ENCODE data around the gene CCT3. TPM values are rescaled to one million over a fixed set of nuclear protein-coding genes. Genes with fewer than 3 reads are reported as not detected.

The CCT3 gene
- total and polyA plus RNA-seq, 2 experiments from 2014 or later: 405 to 618 TPM

- TF ChIP-seq ZNF462 (CRISPR knock-in tag; IDR thresholded peaks at IDR 0.05) (no peak), JUNB (IDR thresholded peaks at IDR 0.05; ENCODE audit: unreplicated experiment) (no peak)
Measured at GRCh38 chr1:156337888-156338179, 258 bp downstream of the CCT3 start (continued).

- peak overlapping the region; percentile 98 for H3K27ac Mint-ChIP-seq
- H3K27me3 ChIP-seq (ENCODE audit: insufficient read depth): no peaks in the 10 kb centered on the region
- peaks cover 13% of the 10 kb centered on the region for H3K4me1 Mint-ChIP-seq
- H3K79me2 ChIP-seq (replicated peaks; ENCODE audit: insufficient read depth): peaks cover 57% of the 10 kb centered on the region
- peak overlapping the region; percentile 95 for H3K4me3 ChIP-seq
- H2AFZ ChIP-seq: 0 out of 2 replicates have a peak overlapping the region, but pooled peaks have one; percentile 54
- peaks cover 33% of the 10 kb centered on the region for H3K36me3 ChIP-seq (ENCODE audit: insufficient read depth)
- peaks cover 9% of the 10 kb centered on the region for H3K4me1 ChIP-seq (ENCODE audit: insufficient read depth)
- H3K4me3 Mint-ChIP-seq: peak overlapping the region; percentile 100
- DNase-seq (ENCODE audit: low spot score) (no peak), ATAC-seq (no peak)
- H4K20me1 ChIP-seq (replicated peaks; ENCODE audit: insufficient read depth): peaks cover 38% of the 10 kb centered on the region
- peak overlapping the region; percentile 85 for H3K4me2 ChIP-seq
- peaks cover 6% of the 10 kb centered on the region; the same call in 1 of the 3 replicates for H3K9me3 Mint-ChIP-seq
- peak overlapping the region; percentile 72; the same call in 1 of the 2 replicates for H3K27ac ChIP-seq (ENCODE audit: low read depth)
- peaks cover 10% of the 10 kb centered on the region for H3K27me3 Mint-ChIP-seq (ENCODE audit: insufficient read depth, low read depth, poor library complexity)
- H3F3A ChIP-seq (replicated peaks; ENCODE audit: low read depth): peaks cover 24% of the 10 kb centered on the region
- no peaks in the 10 kb centered on the region for H3K9me2 ChIP-seq (ENCODE audit: insufficient read depth)
- H3K36me3 Mint-ChIP-seq (ENCODE audit: low read depth): peaks cover 58% of the 10 kb centered on the region
- TF ChIP-seq ZNF114 (CRISPR knock-in tag; IDR thresholded peaks at IDR 0.05) (no peak), REST (IDR thresholded peaks at IDR 0.05; ENCODE audit: unreplicated experiment) (no peak), CTCF (conservative IDR thresholded peaks at IDR 0.05; ENCODE audit: low read depth in 2 of 2) (no peak), NANOG (IDR thresholded peaks at IDR 0.05; ENCODE audit: borderline replicate concordance) (no peak)
Measured at GRCh38 chr1:156337052-156337887, 822 bp downstream of the CCT3 start.

All from GM23338 (cell line).